HepG2 (cell line): Measurements from ENCODE around the gene COX4I2. TPM values are rescaled to one million over a fixed set of nuclear protein-coding genes. Genes with fewer than 3 reads are reported as not detected.

Experiments used
- BHLHE40 ChIP-seq: IDR thresholded peaks from 2 replicates; pipeline ENCODE4 v1.6.1; 2011; ENCODE audit warnings: low read length, improper control_type of control experiment
- CBFB ChIP-seq: sonication (generic); formaldehyde crosslinking; IDR thresholded peaks from 2 replicates; pipeline ENCODE4 v1.4.0; 2020; ENCODE audit warnings: missing genetic modification reagents
- CHD4 ChIP-seq: fragments of 200-600 bp; sonication (generic); IDR thresholded peaks from 2 replicates; pipeline ENCODE4 v1.7.0; 2017; ENCODE audit warnings: mild to moderate bottlenecking, low read length, borderline replicate concordance
- DR1 ChIP-seq: sonication (generic); formaldehyde crosslinking; IDR thresholded peaks from 2 replicates; pipeline ENCODE4 v1.8.0; 2021; ENCODE audit warnings: mild to moderate bottlenecking, missing genetic modification reagents, inconsistent platforms
- JUNB ChIP-seq: sonication (generic); formaldehyde crosslinking; IDR thresholded peaks from 2 replicates; pipeline ENCODE4 v1.8.0; 2022; ENCODE audit warnings: missing genetic modification reagents, mild to moderate bottlenecking, borderline replicate concordance
- KDM6A ChIP-seq: IDR thresholded peaks from 2 replicates; pipeline ENCODE4 v1.6.1; 2016; ENCODE audit warnings: low read depth
- NFYB ChIP-seq: sonication (generic); formaldehyde crosslinking; IDR thresholded peaks from 2 replicates; pipeline ENCODE4 v1.4.0; 2020; ENCODE audit warnings: missing genetic modification reagents
- POLR2AphosphoS5 ChIP-seq: IDR thresholded peaks from 2 replicates; pipeline ENCODE4 v1.6.1; 2012; ENCODE audit warnings: low read depth, low read length
- RNF2 ChIP-seq: fragments of 450-650 bp; conservative IDR thresholded peaks from 2 replicates; pipeline ENCODE4 v1.6.1; 2016; ENCODE audit warnings: low read depth
- SNAI1 ChIP-seq: sonication (generic); formaldehyde crosslinking; IDR thresholded peaks from 2 replicates; pipeline ENCODE4 v1.5.0; 2020; ENCODE audit warnings: mild to moderate bottlenecking, missing genetic modification reagents, borderline replicate concordance
- ZC3H4 ChIP-seq: sonication (generic); formaldehyde crosslinking; IDR thresholded peaks from 2 replicates; pipeline ENCODE4 v1.4.0; 2020; ENCODE audit warnings: missing genetic modification reagents, borderline replicate concordance
- ZFP36L1 ChIP-seq: sonication (generic); formaldehyde crosslinking; IDR thresholded peaks from 2 replicates; pipeline ENCODE4 v1.8.0; 2022; ENCODE audit warnings: mild to moderate bottlenecking, missing genetic modification reagents, moderate library complexity
- ZMYM3 ChIP-seq: sonication (generic); formaldehyde crosslinking; IDR thresholded peaks from 2 replicates; pipeline ENCODE4 v1.5.1; 2020; ENCODE audit warnings: mild to moderate bottlenecking, missing genetic modification reagents
- ZNF274 ChIP-seq: sonication (generic); formaldehyde crosslinking; IDR thresholded peaks from 2 replicates; pipeline ENCODE4 v1.5.1; 2020; ENCODE audit warnings: mild to moderate bottlenecking, missing genetic modification reagents
- ZNF557 ChIP-seq: sonication (generic); formaldehyde crosslinking; IDR thresholded peaks from 2 replicates; pipeline ENCODE4 v1.4.0; 2020; ENCODE audit warnings: missing genetic modification reagents
- ZNF570 ChIP-seq: sonication (generic); formaldehyde crosslinking; IDR thresholded peaks from 2 replicates; pipeline ENCODE4 v1.4.0; 2020; ENCODE audit warnings: mild to moderate bottlenecking, missing genetic modification reagents, borderline replicate concordance
- ZNF646 ChIP-seq: sonication (generic); formaldehyde crosslinking; IDR thresholded peaks from 2 replicates; pipeline ENCODE4 v1.9.0; 2021; ENCODE audit warnings: mild to moderate bottlenecking, missing genetic modification reagents
- ZNF691 ChIP-seq: sonication (generic); formaldehyde crosslinking; IDR thresholded peaks from 2 replicates; pipeline ENCODE4 v1.4.0; 2020; ENCODE audit warnings: missing genetic modification reagents, low read depth, mild to moderate bottlenecking, borderline replicate concordance
- ZNF766 ChIP-seq: sonication (generic); formaldehyde crosslinking; IDR thresholded peaks from 2 replicates; pipeline ENCODE4 v1.5.0; 2020; ENCODE audit warnings: missing genetic modification reagents, borderline replicate concordance
- ZNF780A ChIP-seq: sonication (generic); formaldehyde crosslinking; IDR thresholded peaks from 2 replicates; pipeline ENCODE4 v1.8.0; 2022; ENCODE audit warnings: mild to moderate bottlenecking, missing genetic modification reagents, moderate library complexity
- ZNF784 ChIP-seq: sonication (generic); formaldehyde crosslinking; IDR thresholded peaks from 2 replicates; pipeline ENCODE4 v1.5.1; 2020; ENCODE audit warnings: missing genetic modification reagents, mild to moderate bottlenecking, borderline replicate concordance
- polyA plus RNA-seq, 8 experiments: library from polyadenylated mRNA; depleted of rRNA in 3 of 8; stranded (reverse) in 7 of 8; unstranded in 1 of 8; fragments of >200 nt; fragmentation: Illumina TruSeq in 4 of 8; extraction: Trizol in 4 of 8; gene quantifications; 2 replicates each; pipeline versions ENCODE4 v1.2.1 to v1.2.3, GENCODE V29; 2011 to 2016; ENCODE audit warnings: low read depth in 4 of 8, missing spikeins in 1 of 8, mixed read lengths in 1 of 8; ENCODE audit not compliant: insufficient read depth in 1 of 8
- total RNA-seq, 5 experiments: library from RNA; depleted of rRNA; stranded (reverse); fragments of >200 nt; fragmentation: Illumina TruSeq; extraction: Trizol; gene quantifications; 2 replicates each; pipeline ENCODE4 v1.2.3, GENCODE V29; 2016; ENCODE audit warnings: low read depth in 1 of 5

The COX4I2 gene
- total and polyA plus RNA-seq, 2 of the 13 experiments (the other 11 are each of a cell fraction or from before 2014, with no cell fraction given), result 1.1 TPM; not detected in 1

- TF ChIP-seq ZNF646 (CRISPR knock-in tag) (peak; percentile 100), ZNF780A (CRISPR knock-in tag) (peak; percentile 84; the same call in 1 of the 2 replicates), POLR2AphosphoS5 (peak; percentile 62), CHD4 (peak; percentile 99; the same call in 1 of the 2 replicates), NFYB (CRISPR knock-in tag) (no peak), ZNF557 (CRISPR knock-in tag) (no peak), JUNB (CRISPR knock-in tag) (peak; percentile 81; the same call in 1 of the 2 replicates), RNF2 (no peak; the same call in 1 of the 2 replicates), ZC3H4 (no peak), ZNF766 (CRISPR knock-in tag) (peak; percentile 74; the same call in 1 of the 2 replicates), ZNF784 (0 out of 2 replicates have a peak, but pooled peaks have one; percentile 17), ZNF691 (CRISPR knock-in tag) (peak; percentile 97), ZNF274 (CRISPR knock-in tag) (peak; percentile 69), KDM6A (CRISPR knock-in tag) (peak; percentile 34), SNAI1 (CRISPR knock-in tag) (no peak; the same call in 1 of the 2 replicates), CBFB (no peak), ZMYM3 (0 out of 2 replicates have a peak, but pooled peaks have one; percentile 80), BHLHE40 (0 out of 2 replicates have a peak, but pooled peaks have one; percentile 21), ZNF570 (CRISPR knock-in tag) (no peak), ZFP36L1 (CRISPR knock-in tag) (peak; percentile 60), DR1 (CRISPR knock-in tag) (no peak)
Observed at GRCh38 chr20:31594558-31595379, 42.9 kb upstream of the COX4I2 start (continued).
